Measurements from ENCODE around the gene SLC9A6. TPM values are rescaled to one million over a fixed set of nuclear protein-coding genes. Genes with fewer than 3 reads are reported as not detected.

Gene SLC9A6
- total and polyA plus RNA-seq, 2 of the 8 experiments (the other 6 are each of a cell fraction or from before 2014, with no cell fraction given) = 8.0 to 14.1 TPM

DNA sequence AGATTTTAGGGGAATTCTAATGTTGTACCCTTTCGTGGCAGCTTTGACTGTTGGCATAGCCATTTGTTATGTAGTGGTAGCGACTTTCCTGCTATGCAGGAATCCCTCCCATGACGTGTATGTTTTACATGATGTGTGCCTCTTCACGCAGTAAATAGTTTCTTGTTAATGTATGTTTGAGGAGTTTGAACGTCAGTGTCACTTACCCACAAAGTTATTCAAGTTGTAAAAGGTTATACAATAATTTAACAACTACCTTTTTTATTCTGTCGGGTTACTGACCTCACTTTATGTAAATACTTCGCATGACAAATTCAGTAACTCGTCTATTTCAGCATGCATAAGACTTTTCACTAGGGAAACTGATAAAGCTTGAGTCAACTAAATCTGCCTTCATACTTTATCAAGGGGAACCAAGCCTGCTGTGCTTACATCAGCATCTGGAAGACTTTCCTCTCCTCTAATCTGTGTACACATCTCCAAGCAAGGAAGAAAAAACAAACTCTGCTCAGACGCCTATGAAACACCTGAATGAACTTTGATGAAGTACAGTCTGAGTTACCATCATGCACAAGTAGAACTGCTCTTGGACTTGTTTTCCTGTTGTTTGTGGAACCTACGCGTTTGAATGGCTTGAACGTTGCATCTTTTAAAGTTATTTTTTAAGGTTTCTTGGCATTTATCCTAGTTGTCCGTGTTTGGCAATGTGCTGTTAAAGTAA, 61.2 kb downstream of the SLC9A6 start (continued):
- TF ChIP-seq, protein P1, sequence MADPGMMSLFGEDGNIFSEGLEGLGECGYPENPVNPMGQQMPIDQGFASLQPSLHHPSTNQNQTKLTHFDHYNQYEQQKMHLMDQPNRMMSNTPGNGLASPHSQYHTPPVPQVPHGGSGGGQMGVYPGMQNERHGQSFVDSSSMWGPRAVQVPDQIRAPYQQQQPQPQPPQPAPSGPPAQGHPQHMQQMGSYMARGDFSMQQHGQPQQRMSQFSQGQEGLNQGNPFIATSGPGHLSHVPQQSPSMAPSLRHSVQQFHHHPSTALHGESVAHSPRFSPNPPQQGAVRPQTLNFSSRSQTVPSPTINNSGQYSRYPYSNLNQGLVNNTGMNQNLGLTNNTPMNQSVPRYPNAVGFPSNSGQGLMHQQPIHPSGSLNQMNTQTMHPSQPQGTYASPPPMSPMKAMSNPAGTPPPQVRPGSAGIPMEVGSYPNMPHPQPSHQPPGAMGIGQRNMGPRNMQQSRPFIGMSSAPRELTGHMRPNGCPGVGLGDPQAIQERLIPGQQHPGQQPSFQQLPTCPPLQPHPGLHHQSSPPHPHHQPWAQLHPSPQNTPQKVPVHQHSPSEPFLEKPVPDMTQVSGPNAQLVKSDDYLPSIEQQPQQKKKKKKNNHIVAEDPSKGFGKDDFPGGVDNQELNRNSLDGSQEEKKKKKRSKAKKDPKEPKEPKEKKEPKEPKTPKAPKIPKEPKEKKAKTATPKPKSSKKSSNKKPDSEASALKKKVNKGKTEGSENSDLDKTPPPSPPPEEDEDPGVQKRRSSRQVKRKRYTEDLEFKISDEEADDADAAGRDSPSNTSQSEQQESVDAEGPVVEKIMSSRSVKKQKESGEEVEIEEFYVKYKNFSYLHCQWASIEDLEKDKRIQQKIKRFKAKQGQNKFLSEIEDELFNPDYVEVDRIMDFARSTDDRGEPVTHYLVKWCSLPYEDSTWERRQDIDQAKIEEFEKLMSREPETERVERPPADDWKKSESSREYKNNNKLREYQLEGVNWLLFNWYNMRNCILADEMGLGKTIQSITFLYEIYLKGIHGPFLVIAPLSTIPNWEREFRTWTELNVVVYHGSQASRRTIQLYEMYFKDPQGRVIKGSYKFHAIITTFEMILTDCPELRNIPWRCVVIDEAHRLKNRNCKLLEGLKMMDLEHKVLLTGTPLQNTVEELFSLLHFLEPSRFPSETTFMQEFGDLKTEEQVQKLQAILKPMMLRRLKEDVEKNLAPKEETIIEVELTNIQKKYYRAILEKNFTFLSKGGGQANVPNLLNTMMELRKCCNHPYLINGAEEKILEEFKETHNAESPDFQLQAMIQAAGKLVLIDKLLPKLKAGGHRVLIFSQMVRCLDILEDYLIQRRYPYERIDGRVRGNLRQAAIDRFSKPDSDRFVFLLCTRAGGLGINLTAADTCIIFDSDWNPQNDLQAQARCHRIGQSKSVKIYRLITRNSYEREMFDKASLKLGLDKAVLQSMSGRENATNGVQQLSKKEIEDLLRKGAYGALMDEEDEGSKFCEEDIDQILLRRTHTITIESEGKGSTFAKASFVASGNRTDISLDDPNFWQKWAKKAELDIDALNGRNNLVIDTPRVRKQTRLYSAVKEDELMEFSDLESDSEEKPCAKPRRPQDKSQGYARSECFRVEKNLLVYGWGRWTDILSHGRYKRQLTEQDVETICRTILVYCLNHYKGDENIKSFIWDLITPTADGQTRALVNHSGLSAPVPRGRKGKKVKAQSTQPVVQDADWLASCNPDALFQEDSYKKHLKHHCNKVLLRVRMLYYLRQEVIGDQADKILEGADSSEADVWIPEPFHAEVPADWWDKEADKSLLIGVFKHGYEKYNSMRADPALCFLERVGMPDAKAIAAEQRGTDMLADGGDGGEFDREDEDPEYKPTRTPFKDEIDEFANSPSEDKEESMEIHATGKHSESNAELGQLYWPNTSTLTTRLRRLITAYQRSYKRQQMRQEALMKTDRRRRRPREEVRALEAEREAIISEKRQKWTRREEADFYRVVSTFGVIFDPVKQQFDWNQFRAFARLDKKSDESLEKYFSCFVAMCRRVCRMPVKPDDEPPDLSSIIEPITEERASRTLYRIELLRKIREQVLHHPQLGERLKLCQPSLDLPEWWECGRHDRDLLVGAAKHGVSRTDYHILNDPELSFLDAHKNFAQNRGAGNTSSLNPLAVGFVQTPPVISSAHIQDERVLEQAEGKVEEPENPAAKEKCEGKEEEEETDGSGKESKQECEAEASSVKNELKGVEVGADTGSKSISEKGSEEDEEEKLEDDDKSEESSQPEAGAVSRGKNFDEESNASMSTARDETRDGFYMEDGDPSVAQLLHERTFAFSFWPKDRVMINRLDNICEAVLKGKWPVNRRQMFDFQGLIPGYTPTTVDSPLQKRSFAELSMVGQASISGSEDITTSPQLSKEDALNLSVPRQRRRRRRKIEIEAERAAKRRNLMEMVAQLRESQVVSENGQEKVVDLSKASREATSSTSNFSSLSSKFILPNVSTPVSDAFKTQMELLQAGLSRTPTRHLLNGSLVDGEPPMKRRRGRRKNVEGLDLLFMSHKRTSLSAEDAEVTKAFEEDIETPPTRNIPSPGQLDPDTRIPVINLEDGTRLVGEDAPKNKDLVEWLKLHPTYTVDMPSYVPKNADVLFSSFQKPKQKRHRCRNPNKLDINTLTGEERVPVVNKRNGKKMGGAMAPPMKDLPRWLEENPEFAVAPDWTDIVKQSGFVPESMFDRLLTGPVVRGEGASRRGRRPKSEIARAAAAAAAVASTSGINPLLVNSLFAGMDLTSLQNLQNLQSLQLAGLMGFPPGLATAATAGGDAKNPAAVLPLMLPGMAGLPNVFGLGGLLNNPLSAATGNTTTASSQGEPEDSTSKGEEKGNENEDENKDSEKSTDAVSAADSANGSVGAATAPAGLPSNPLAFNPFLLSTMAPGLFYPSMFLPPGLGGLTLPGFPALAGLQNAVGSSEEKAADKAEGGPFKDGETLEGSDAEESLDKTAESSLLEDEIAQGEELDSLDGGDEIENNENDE (IDR thresholded peaks at IDR 0.05; ENCODE audit: insufficient replicate concordance, low read length) = no peak
- TF ChIP-seq SIN3A (conservative IDR thresholded peaks at IDR 0.05 in 1 of 2, IDR thresholded peaks at IDR 0.05 in 1 of 2; ENCODE audit: low read depth in 1 of 2, low read length in 2 of 2) (no peak), ZNF274 (IDR thresholded peaks at IDR 0.05; ENCODE audit: borderline replicate concordance, extremely low read depth, low read length) (no peak), EGR1 (IDR thresholded peaks at IDR 0.05; ENCODE audit: borderline replicate concordance, low read depth, low read length) (no peak), TBP (IDR thresholded peaks at IDR 0.05; ENCODE audit: low read depth, low read length) (no peak), POU5F1 (IDR thresholded peaks at IDR 0.05; ENCODE audit: low read depth, low read length) (no peak), KDM5A (IDR thresholded peaks at IDR 0.05; ENCODE audit: low read length) (no peak), TAF7 (optimal IDR thresholded peaks at IDR 0.05; ENCODE audit: borderline replicate concordance, low read depth, low read length) (no peak), CEBPB (IDR thresholded peaks at IDR 0.05; ENCODE audit: low read depth, low read length) (no peak), FOSL1 (IDR thresholded peaks at IDR 0.05; ENCODE audit: insufficient read depth, low read depth, low read length) (no peak), TEAD4 (IDR thresholded peaks at IDR 0.05; ENCODE audit: low read depth, low read length) (no peak)
